Fibroblast of lung (primary cell): Measurements from ENCODE around the gene DDX47. TPM values are rescaled to one million over a fixed set of nuclear protein-coding genes. Genes with fewer than 3 reads are reported as not detected.
"Not testable (repeated sequence)": the region's sequence is repeated elsewhere in the genome, so short reads cannot be mapped to it uniquely, and the experiment has no call there.

Experiments
- DNase-seq, 2 donors: peaks; one replicate each; pipeline versions ENCODE4 v3.0.0 to v3.0.0-alpha.2; 2010; ENCODE audit warnings: low read depth in 2 of 2
- H2AFZ ChIP-seq: 2 replicates; pipeline ENCODE4 v1.5.1; 2012; ENCODE audit warnings: low read length, control low read depth, inconsistent platforms
- H3K27ac ChIP-seq: 2 replicates; pipeline ENCODE4 v1.5.1; 2011; ENCODE audit warnings: low read length, control low read depth; ENCODE audit not compliant: insufficient read depth
- H3K27me3 ChIP-seq: 2 replicates; pipeline ENCODE4 v1.5.1; 2011; ENCODE audit warnings: mild to moderate bottlenecking, low read length; ENCODE audit not compliant: control insufficient read depth, insufficient read depth
- H3K36me3 ChIP-seq: 2 replicates; pipeline ENCODE4 v1.5.1; 2011; ENCODE audit warnings: low read length; ENCODE audit not compliant: control insufficient read depth, insufficient read depth
- H3K4me1 ChIP-seq: 2 replicates; pipeline ENCODE4 v1.5.1; 2011; ENCODE audit warnings: low read length; ENCODE audit not compliant: control insufficient read depth, insufficient read depth; ENCODE audit errors: extremely low read depth
- H3K4me2 ChIP-seq: 2 replicates; pipeline ENCODE4 v1.5.1; 2011; ENCODE audit warnings: low read length, control low read depth; ENCODE audit not compliant: insufficient read depth; ENCODE audit errors: extremely low read depth
- H3K4me3 ChIP-seq, 4 experiments: fragments of 200-600 bp in 1 of 4; sonication (generic) in 1 of 4; replicated peaks in 1 of 4; 2 replicates each; pipeline ENCODE4 v1.5.1; 2011 to 2016; ENCODE audit warnings: low read length in 4 of 4, low read depth in 3 of 4, mild to moderate bottlenecking in 3 of 4, control low read depth in 2 of 4, inconsistent platforms in 1 of 4, mixed read lengths in 1 of 4; ENCODE audit not compliant: insufficient read depth in 1 of 4; ENCODE audit errors: control extremely low read depth in 1 of 4
- H3K79me2 ChIP-seq: 2 replicates; pipeline ENCODE4 v1.5.1; 2012; ENCODE audit warnings: mild to moderate bottlenecking, low read length, inconsistent platforms; ENCODE audit not compliant: control insufficient read depth, insufficient read depth
- H3K9ac ChIP-seq: 2 replicates; pipeline ENCODE4 v1.5.1; 2011; ENCODE audit warnings: mild to moderate bottlenecking, low read length, control low read depth; ENCODE audit not compliant: insufficient read depth
- H3K9me3 ChIP-seq: 2 replicates; pipeline ENCODE4 v1.5.1; 2012; ENCODE audit warnings: low read depth, low read length; ENCODE audit not compliant: control insufficient read depth, insufficient read depth
- H4K20me1 ChIP-seq: 2 replicates; pipeline ENCODE4 v1.5.1; 2011; ENCODE audit warnings: low read length; ENCODE audit not compliant: control insufficient read depth, insufficient read depth; ENCODE audit errors: extremely low read depth
- EZH2 ChIP-seq: IDR thresholded peaks from 2 replicates; pipeline ENCODE4 v1.5.1; 2012; ENCODE audit warnings: low read length, control low read depth, mild to moderate bottlenecking; ENCODE audit errors: missing control alignments
- polyA plus RNA-seq, 2 donors: library from polyadenylated mRNA; depleted of rRNA in 1 of 2; stranded (reverse) in 1 of 2; unstranded in 1 of 2; fragments of >200 nt; gene quantifications; 2 replicates each; pipeline ENCODE4 v1.2.1, GENCODE V29; 2011 to 2012; ENCODE audit warnings: missing spikeins in 1 of 2
- total RNA-seq: library from RNA; depleted of rRNA; stranded (reverse); fragments of >200 nt; gene quantifications from 2 replicates; pipeline ENCODE4 v1.2.1, GENCODE V29; 2014
- TF ChIP-seq, protein P1 (sequence below), 2 donors: IDR thresholded peaks in 1 of 2; conservative IDR thresholded peaks in 1 of 2; 1 replicate in 1 of 2; 2 replicates in 1 of 2; pipeline ENCODE4 v1.5.1; 2011 to 2012; ENCODE audit warnings: low read length in 2 of 2, control low read depth in 1 of 2, inconsistent platforms in 1 of 2, low read depth in 1 of 2, mild to moderate bottlenecking in 1 of 2

DDX47 gene
- total and polyA plus RNA-seq, 2 donors (not counting 1 experiment from before 2014, with no cell fraction given) = 41.9 to 83.2 TPM

DNA sequence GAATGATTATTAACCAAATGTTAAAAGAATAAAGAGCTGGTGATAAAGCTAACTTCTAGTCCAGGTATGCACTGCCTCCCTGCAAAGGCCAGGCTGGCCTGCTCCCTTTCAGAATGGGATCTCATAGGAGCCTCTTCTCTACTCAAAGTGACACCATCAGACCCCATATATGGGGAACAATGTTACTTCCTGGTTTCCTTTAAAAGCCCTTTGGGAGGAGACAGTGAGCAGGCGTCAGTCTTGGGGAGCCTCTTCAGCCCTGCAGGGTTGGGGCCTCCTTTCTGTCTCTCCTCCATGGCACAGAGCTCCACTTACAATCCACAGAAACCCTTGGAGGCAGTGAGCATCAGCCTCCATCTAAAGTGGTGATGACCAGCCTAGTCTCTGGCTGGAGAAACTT, 60.9 kb downstream of the DDX47 start:
- Histone ChIP-seq H3K4me1 (peaks cover 20% of the 10 kb centered on the region), H3K27ac (no peak overlapping the region), H3K4me2 (no peak overlapping the region), H3K4me3 (no peak overlapping the region), H3K9me3 (no peaks in the 10 kb centered on the region), H3K79me2 (no peaks in the 10 kb centered on the region), H3K36me3 (no peaks in the 10 kb centered on the region), H2AFZ (no peak overlapping the region), H4K20me1 (no peaks in the 10 kb centered on the region), H3K9ac (no peak overlapping the region), H3K27me3 (no peaks in the 10 kb centered on the region)
- DNase-seq = no peak
- no peak for TF ChIP-seq EZH2
- TF ChIP-seq, protein P1, sequence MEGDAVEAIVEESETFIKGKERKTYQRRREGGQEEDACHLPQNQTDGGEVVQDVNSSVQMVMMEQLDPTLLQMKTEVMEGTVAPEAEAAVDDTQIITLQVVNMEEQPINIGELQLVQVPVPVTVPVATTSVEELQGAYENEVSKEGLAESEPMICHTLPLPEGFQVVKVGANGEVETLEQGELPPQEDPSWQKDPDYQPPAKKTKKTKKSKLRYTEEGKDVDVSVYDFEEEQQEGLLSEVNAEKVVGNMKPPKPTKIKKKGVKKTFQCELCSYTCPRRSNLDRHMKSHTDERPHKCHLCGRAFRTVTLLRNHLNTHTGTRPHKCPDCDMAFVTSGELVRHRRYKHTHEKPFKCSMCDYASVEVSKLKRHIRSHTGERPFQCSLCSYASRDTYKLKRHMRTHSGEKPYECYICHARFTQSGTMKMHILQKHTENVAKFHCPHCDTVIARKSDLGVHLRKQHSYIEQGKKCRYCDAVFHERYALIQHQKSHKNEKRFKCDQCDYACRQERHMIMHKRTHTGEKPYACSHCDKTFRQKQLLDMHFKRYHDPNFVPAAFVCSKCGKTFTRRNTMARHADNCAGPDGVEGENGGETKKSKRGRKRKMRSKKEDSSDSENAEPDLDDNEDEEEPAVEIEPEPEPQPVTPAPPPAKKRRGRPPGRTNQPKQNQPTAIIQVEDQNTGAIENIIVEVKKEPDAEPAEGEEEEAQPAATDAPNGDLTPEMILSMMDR (conservative IDR thresholded peaks at IDR 0.05 in 1 of 2, IDR thresholded peaks at IDR 0.05 in 1 of 2; ENCODE audit: low read depth in 1 of 2, low read length in 2 of 2) = no peak

DNA sequence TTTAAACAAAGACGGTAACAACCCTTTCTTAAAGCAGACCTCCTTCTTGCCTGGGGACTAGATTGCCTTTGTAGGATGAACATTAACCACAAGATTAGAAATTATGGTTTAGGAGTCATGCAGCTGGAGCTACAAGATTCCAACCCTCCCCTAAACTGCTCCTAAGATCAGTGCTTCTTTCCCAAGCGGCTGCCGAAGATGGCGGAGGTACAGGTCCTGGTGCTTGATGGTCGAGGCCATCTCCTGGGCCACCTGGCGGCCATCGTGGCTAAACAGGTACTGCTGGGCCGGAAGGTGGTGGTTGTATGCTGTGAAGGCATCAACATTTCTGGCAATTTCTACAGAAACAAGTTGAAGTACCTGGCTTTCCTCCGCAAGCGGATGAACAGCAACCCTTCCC, 62.2 kb downstream of the DDX47 start:
- not testable (repeated sequence) for DNase-seq, H2AFZ ChIP-seq, H3K4me3 ChIP-seq, H3K9ac ChIP-seq, H3K79me2 ChIP-seq, H3K27me3 ChIP-seq, H3K27ac ChIP-seq, H3K36me3 ChIP-seq, H3K4me2 ChIP-seq, H3K9me3 ChIP-seq, H4K20me1 ChIP-seq
- peaks cover 20% of the 10 kb centered on the region for H3K4me1 ChIP-seq

DNA sequence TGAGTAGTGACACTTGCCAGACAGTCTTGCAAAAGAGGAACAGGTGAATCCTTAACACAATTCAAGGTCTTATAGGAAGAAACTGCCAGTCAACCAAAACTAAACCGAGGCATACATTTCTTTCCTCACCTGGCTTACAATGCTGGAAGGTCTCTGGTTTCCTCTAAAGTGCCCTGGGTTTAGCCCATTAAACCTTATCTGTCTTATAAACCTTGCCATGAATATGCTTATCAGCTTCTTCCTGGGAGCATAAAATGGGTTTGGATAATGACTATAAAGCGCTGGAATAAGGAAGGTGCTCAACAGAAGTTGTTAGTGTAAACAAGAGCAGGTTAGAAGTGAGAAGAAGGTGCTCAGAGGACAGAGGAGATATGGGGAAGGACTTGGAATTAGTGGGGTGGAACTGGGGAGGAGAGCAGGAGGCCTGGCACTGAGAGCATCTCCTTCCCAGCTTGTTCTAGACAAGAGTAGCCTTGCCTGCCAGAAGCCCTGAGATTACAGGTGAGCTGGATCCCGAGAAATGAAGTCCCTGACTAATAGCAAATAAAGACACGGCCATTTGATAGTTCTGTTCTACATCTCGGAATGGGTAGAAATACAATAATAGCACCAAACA, 64.1 kb downstream of the DDX47 start:
- no peaks in the 10 kb centered on the region for H3K36me3 ChIP-seq
- H3K27ac ChIP-seq = no peak overlapping the region
- H3K4me3 ChIP-seq = no peak overlapping the region
- H4K20me1 ChIP-seq = no peaks in the 10 kb centered on the region
- no peak overlapping the region for H2AFZ ChIP-seq
- no peak overlapping the region for H3K9ac ChIP-seq
- H3K9me3 ChIP-seq = no peaks in the 10 kb centered on the region
- no peaks in the 10 kb centered on the region for H3K79me2 ChIP-seq
- TF ChIP-seq EZH2 = no peak
- TF ChIP-seq, protein P1 (conservative IDR thresholded peaks at IDR 0.05 in 1 of 2, IDR thresholded peaks at IDR 0.05 in 1 of 2; ENCODE audit: low read depth in 1 of 2, low read length in 2 of 2) = no peak
- no peak for DNase-seq
- H3K4me2 ChIP-seq = no peak overlapping the region
- H3K4me1 ChIP-seq = peaks cover 9% of the 10 kb centered on the region
- H3K27me3 ChIP-seq = no peaks in the 10 kb centered on the region
